OCI-LY1 (cell line): ENCODE results near the gene TOX2.

Source experiments
- H2AFZ ChIP-seq: fragments of 200-600 bp; sonication (generic), shearing (Covaris generic); 2 replicates; pipeline ENCODE4 v1.6.0; 2014; ENCODE audit warnings: antibody characterized with exemption, mild to moderate bottlenecking, low read length
- H3F3A ChIP-seq: fragments of 200-600 bp; sonication (generic), shearing (Covaris generic); 2 replicates; pipeline ENCODE4 v1.6.0; 2014; ENCODE audit warnings: mild to moderate bottlenecking, antibody characterized with exemption, low read length, moderate library complexity; ENCODE audit not compliant: insufficient read depth
- H3K27ac ChIP-seq: fragments of 200-600 bp; sonication (generic); 2 replicates; pipeline ENCODE4 v1.5.1; 2014; ENCODE audit warnings: low read length, mixed run types, mild to moderate bottlenecking, low read depth; ENCODE audit not compliant: poor library complexity, severe bottlenecking
- H3K27me3 ChIP-seq: fragments of 200-600 bp; sonication (generic); 2 replicates; pipeline ENCODE4 v1.6.0; 2014; ENCODE audit warnings: antibody characterized with exemption, mild to moderate bottlenecking, low read length, moderate library complexity; ENCODE audit not compliant: insufficient read depth
- H3K36me3 ChIP-seq: fragments of 200-600 bp; sonication (generic); 2 replicates; pipeline ENCODE4 v1.6.1; 2014; ENCODE audit warnings: mild to moderate bottlenecking, antibody characterized with exemption, low read length, moderate library complexity, mixed read lengths; ENCODE audit not compliant: insufficient read depth
- H3K4me1 ChIP-seq: fragments of 200-600 bp; sonication (generic); 2 replicates; pipeline ENCODE4 v1.5.1; 2014; ENCODE audit warnings: mild to moderate bottlenecking, low read length, moderate library complexity; ENCODE audit not compliant: insufficient read depth, severe bottlenecking
- H3K4me2 ChIP-seq: fragments of 200-600 bp; sonication (generic), shearing (Covaris generic); 2 replicates; pipeline ENCODE4 v1.6.1; 2014; ENCODE audit warnings: low read length
- H3K4me3 ChIP-seq: fragments of 200-600 bp; sonication (generic); 2 replicates; pipeline ENCODE4 v1.5.1; 2014; ENCODE audit warnings: low read length, low read depth, mild to moderate bottlenecking, mixed read lengths; ENCODE audit not compliant: poor library complexity, severe bottlenecking
- H3K79me2 ChIP-seq: fragments of 200-600 bp; shearing (Covaris generic); 2 replicates; pipeline ENCODE4 v1.6.1; 2016; ENCODE audit warnings: mixed run types, low read length, mixed read lengths; ENCODE audit not compliant: insufficient read depth
- H3K9ac ChIP-seq: fragments of 200-600 bp; sonication (generic), shearing (Covaris generic); 2 replicates; pipeline ENCODE4 v1.6.1; 2014; ENCODE audit warnings: mild to moderate bottlenecking, low read length, mixed read lengths
- H3K9me2 ChIP-seq: fragments of 200-600 bp; sonication (generic), shearing (Covaris generic); 2 replicates; pipeline ENCODE4 v1.6.1; 2014; ENCODE audit warnings: low read depth, mild to moderate bottlenecking, low read length, mixed read lengths
- H3K9me3 ChIP-seq: fragments of 200-600 bp; shearing (Covaris generic); 2 replicates; pipeline ENCODE4 v1.6.1; 2014; ENCODE audit warnings: low read length, mixed read lengths
- H4K20me1 ChIP-seq: fragments of 200-600 bp; sonication (generic), shearing (Covaris generic); 2 replicates; pipeline ENCODE4 v1.6.0; 2016; ENCODE audit warnings: mild to moderate bottlenecking, low read length; ENCODE audit not compliant: insufficient read depth
- CTCF ChIP-seq: fragments of 200-600 bp; sonication (generic), shearing (Covaris generic); IDR thresholded peaks from 2 replicates; pipeline ENCODE4 v1.5.1; 2017; ENCODE audit warnings: mild to moderate bottlenecking, antibody characterized with exemption, low read length, moderate library complexity, mixed read lengths
- EZH2 ChIP-seq: fragments of 200-600 bp; sonication (generic), shearing (Covaris generic); IDR thresholded peaks from 2 replicates; pipeline ENCODE4 v1.8.0; 2017; ENCODE audit warnings: borderline replicate concordance, mixed run types, mild to moderate bottlenecking, antibody characterized with exemption, low read length, moderate library complexity, mixed read lengths

TOX2 gene

DNA sequence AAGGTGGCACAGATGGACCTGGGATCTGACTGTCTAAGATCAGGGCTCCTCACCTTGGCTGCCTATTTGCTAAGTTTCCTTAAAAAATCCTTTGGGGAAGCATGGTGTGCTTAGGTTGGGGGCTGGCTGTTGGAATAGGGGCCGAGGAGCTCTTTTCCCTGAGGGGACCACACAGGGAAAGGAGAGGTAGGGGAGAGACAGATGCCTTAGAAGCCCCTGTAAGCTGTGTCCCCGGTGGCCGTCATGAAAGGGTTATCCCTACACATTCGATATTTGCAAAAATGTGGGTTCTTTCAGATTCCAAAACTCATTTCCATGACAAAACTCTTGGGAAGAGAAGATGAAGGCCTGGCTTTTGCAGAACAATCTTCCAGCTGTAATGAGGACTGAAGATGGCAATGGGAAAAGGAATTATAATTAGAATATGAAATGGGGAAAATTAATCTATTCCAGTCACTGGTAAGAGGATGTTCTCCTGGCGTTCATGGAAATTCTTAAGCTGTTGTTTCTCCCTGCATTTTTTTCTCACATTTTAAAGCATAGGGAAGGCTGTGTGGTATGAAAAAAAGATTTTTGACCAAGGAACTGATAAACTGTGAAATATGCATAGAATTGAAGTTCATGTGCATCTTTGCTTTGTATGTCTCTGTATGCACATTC lies 53.8 kb downstream of the TOX2 start:
- no peak overlapping the region for H3K4me2 ChIP-seq
- no peak for TF ChIP-seq CTCF
- no peak for TF ChIP-seq EZH2

GRCh38 chr20:43969028-43969447 lies 54.4 kb downstream of the TOX2 start:
- TF ChIP-seq EZH2 (no peak), CTCF (no peak)
- Histone ChIP-seq H3K4me1 (no peaks in the 10 kb centered on the region), H2AFZ (no peak overlapping the region), H3K27me3 (0 out of 2 replicates have a peak, but pooled peaks cover 3% of the 10 kb centered on the region), H3K79me2 (no peaks in the 10 kb centered on the region), H3K9me3 (no peaks in the 10 kb centered on the region), H3K9ac (no peak overlapping the region), H3K27ac (no peak overlapping the region), H3K9me2 (no peaks in the 10 kb centered on the region), H3K4me2 (no peak overlapping the region), H3K4me3 (no peak overlapping the region), H4K20me1 (no peaks in the 10 kb centered on the region), H3K36me3 (no peaks in the 10 kb centered on the region), H3F3A (no peaks in the 10 kb centered on the region)

More for the DNA sequence above, 53.8 kb downstream of the TOX2 start:
- H3K4me1 ChIP-seq = no peaks in the 10 kb centered on the region
- no peak overlapping the region for H3K9ac ChIP-seq
- H3K79me2 ChIP-seq = no peaks in the 10 kb centered on the region
- no peaks in the 10 kb centered on the region for H3K9me3 ChIP-seq
- H3K27me3 ChIP-seq = 0 out of 2 replicates have a peak, but pooled peaks cover 3% of the 10 kb centered on the region
- no peaks in the 10 kb centered on the region for H4K20me1 ChIP-seq
- no peaks in the 10 kb centered on the region for H3F3A ChIP-seq
- H3K27ac ChIP-seq = no peak overlapping the region
- H3K4me3 ChIP-seq = no peak overlapping the region
- no peak overlapping the region for H2AFZ ChIP-seq
- no peaks in the 10 kb centered on the region for H3K36me3 ChIP-seq
- no peaks in the 10 kb centered on the region for H3K9me2 ChIP-seq

DNA sequence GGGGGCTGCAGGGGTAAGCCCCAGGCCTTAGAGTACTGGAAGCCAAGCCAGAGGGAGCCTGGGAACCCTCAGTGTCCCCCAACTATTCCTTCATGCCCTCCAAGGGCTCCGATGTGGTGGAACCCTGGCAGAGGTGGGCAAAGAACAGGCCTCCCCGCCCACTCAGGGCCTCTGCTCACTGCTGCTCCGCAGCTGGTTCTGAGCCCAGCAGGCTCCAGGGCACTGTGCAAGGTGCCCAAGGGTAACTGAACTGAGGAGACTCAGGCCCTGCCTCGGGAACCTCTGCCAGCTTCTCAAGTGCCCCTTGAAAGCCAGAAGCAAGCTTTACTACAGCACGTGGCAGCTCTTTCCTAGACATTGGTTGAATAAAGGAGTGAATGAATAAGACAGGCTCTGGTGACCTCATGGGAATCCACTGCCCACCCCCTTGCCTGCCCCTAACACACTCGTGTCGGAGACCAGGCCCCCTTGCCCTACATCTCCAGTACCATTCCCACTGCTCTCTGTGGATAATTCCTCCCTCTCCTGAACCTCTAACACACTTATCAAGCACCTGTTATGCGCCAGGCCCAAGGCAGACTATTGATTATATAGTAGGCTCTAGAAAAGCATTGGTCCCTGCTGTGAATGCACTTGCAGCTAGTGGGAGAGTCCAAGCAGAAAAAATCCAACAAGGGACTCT lies 55.0 kb downstream of the TOX2 start:
- Histone ChIP-seq H3K27me3 (0 out of 2 replicates have a peak, but pooled peaks cover 3% of the 10 kb centered on the region), H3K79me2 (no peaks in the 10 kb centered on the region), H3K36me3 (no peaks in the 10 kb centered on the region), H3K27ac (no peak overlapping the region), H4K20me1 (no peaks in the 10 kb centered on the region), H3K4me2 (no peak overlapping the region), H3K4me3 (no peak overlapping the region), H2AFZ (no peak overlapping the region), H3K4me1 (no peaks in the 10 kb centered on the region), H3K9me3 (no peaks in the 10 kb centered on the region), H3F3A (no peaks in the 10 kb centered on the region), H3K9ac (no peak overlapping the region), H3K9me2 (no peaks in the 10 kb centered on the region)
- no peak for TF ChIP-seq CTCF
- TF ChIP-seq EZH2 = no peak
